PC-3 (cell line): ENCODE results near the gene ANKRD13B.

Source experiments
- CTCF ChIP-seq: fragments of 300-600 bp; sonication (generic); conservative IDR thresholded peaks from 2 replicates; pipeline ENCODE4 v1.5.1; 2017; ENCODE audit warnings: antibody characterized with exemption, low read depth, mild to moderate bottlenecking, low read length
- EZH2 ChIP-seq: fragments of 300-600 bp; sonication (generic); IDR thresholded peaks from one replicate; pipeline ENCODE4 v1.6.1; 2017; ENCODE audit warnings: antibody characterized with exemption, mild to moderate bottlenecking, low read length; ENCODE audit not compliant: unreplicated experiment
- EZH2phosphoT487 ChIP-seq: fragments of 300-600 bp; sonication (generic); IDR thresholded peaks from 2 replicates; pipeline ENCODE4 v1.6.1; 2018; ENCODE audit warnings: mild to moderate bottlenecking, antibody characterized with exemption, low read length, borderline replicate concordance

- no peak for TF ChIP-seq CTCF
- TF ChIP-seq EZH2phosphoT487: no peak
- no peak for TF ChIP-seq EZH2
Measured at GRCh38 chr17:29612404-29613280, 19.7 kb downstream of the ANKRD13B start.
